Subcutaneous preadipocyte (primary cell): ENCODE measurements around the gene TMEM259. TPM values are rescaled to one million over a fixed set of nuclear protein-coding genes. Genes with fewer than 3 reads are reported as not detected.

Experiments used
- small RNA-seq: library from RNA; depleted of rRNA; stranded (forward); fragments of <200 nt; gene quantifications from one replicate; pipeline ENCODE3, GENCODE V24; 2012
- total RNA-seq: library from RNA; depleted of rRNA; stranded (reverse); fragments of >200 nt; gene quantifications from 2 replicates; pipeline ENCODE4 v1.2.3, GENCODE V29; 2012

The TMEM259 gene
- 68.3 and 80.5 TPM in 2 replicates for total RNA-seq

GRCh38 chr19:1020868-1021425 lies at the start of gene TMEM259:
TSS of gene TMEM259 (minus strand) at chr19:1021123. CDS start at chr19:1020996, 127 bp downstream.

GRCh38 chr19:1066748-1067340 lies 45.9 kb upstream of the TMEM259 start, which contains the start of gene ARHGAP45:
TSS of gene ARHGAP45 (plus strand) at chr19:1067167. CDS start at chr19:1067406, 239 bp downstream.

GRCh38 chr19:1039646-1040475 lies 18.9 kb upstream of the TMEM259 start, which contains the start of gene ABCA7:
TSS of gene ABCA7 (plus strand) at chr19:1040107. CDS start at chr19:1041362, 1,255 bp downstream.

DNA sequence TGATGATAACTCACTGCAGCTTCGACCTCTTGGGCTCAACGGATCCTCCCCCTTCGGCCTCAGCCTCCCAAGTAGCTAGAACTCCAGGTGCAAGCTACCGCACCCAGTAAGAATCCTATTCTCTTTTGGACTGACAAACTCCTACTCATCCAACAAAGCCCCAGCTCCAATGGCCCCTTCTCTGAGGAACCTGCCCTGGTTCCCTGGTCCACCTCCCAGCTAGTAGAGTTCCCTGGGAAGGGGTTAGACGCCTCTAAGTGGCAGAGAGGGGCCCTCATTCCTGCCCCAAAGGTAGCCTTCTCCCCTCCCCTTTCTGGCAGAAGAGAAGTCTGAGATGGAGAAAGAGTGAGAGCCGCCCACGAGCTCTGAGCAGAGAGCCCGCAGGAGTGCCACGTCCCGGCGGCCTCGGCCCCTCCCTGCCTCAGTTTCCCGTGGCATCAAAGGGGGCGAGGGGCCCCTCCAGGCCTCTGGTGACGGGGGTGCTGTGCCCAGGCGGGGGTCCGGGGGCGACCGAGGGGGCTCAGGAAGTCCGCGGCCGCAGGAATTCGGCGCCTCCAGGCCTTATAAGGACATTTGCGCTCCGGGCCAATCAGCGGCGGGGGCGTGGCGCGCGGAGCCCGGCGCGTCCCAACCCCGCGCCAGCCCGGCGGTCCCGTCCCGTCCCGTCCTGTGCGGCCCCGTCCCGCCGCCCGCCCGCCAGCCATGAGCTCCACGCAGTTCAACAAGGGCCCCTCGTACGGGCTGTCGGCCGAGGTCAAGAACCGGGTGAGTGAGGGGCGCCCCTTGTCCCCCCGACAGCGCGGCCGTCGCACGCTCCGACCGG lies 5.2 kb upstream of the TMEM259 start, which contains the start of gene CNN2:
TSS of gene CNN2 (plus strand) at position 649 of the 823 bp plus-strand sequence. CDS start at position 703, 54 bp downstream.

DNA sequence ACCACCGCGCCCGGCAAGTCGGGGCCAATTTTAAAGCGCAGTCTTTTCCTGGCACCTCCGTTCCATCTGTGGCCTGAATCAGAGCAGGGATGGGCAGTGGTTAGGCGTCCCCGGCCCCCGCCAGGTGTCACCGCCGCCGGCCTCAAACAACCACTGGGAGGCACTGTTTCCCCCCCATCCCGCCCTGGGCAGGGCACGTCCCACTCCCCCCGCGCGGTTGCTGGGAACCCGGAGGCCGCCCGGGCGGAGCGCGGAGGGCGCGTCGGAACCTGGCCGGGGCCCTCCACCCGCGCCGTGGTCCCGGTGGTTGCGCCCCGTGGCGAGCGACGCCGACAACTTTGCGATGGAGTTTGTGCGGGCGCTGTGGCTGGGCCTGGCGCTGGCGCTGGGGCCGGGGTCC lies 20.8 kb downstream of the TMEM259 start, which contains the start of gene GRIN3B:
TSS of gene GRIN3B (plus strand) at position 325 of the 400 bp plus-strand sequence. CDS start at position 344, 19 bp downstream.

DNA sequence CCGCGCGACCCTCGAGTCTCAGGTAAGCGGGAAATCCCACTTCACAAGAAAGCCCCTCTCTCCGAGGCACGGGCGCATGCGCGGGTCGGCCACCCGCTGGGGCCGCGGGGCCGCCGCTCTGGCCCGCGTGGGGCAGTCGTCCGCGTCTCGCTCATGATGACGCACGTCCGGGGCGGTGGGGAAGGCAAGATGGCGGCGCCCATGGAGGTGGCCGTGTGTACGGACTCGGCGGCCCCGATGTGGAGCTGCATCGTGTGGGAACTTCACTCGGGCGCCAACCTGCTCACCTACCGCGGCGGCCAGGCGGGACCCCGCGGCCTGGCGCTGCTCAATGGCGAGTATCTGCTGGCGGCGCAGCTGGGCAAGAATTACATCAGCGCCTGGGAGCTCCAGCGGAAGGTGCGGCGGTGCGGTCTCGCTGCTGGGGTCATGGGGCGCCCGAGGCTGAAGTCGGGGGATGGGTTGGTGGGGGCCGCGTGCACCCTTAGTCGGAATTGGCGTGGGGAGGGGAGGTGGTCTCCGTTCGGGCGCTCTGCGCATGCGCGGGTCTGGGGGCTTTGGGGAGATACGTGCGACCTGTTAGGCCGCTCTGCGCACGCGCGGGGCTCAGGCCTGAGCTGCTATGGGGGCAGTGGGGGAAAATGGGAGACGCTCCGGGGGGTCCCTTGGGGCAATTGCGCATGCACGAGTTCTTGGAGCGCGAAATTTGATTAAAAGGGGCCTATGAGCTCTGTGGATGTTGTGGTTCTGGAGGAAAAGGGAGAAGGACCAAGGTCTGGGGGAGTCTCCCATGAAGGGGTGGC lies 36.6 kb downstream of the TMEM259 start, which contains the start of gene WDR18:
TSS of gene WDR18 (plus strand) at position 181 of the 803 bp plus-strand sequence. CDS start at position 190, 9 bp downstream.

Small RNA genes lying within 50 kb of the gene (small RNA-seq; reads per million reads assigned to genes)
- gene RNU6-2, result 14.5 reads per million, percentile 96 among the genes with 10 or more reads in this experiment

Other genes starting within 250 kb of the TMEM259 start
- gene PTBP1, start 223.7 kb downstream of the TMEM259 start, total RNA-seq, result 133 and 189 TPM in 2 replicates
- gene PLPPR3, start 199.2 kb downstream of the TMEM259 start, total RNA-seq, result not detected in 2 replicates
- gene AZU1, start 193.3 kb downstream of the TMEM259 start, total RNA-seq, result not detected in 2 replicates
- not detected in 2 replicates for gene PRTN3, start 180.1 kb downstream of the TMEM259 start, total RNA-seq
- gene ELANE, start 168.8 kb downstream of the TMEM259 start, total RNA-seq, result 0.20 and 0.37 TPM in 2 replicates
- gene CFD, start 161.5 kb downstream of the TMEM259 start, total RNA-seq, result 8.0 and 144 TPM in 2 replicates
- 24.3 and 25.0 TPM in 2 replicates for gene MED16, start 127.9 kb downstream of the TMEM259 start, total RNA-seq
- not detected in 2 replicates for gene RNU6-9, start 127.6 kb downstream of the TMEM259 start, total RNA-seq
- 23.1 and 25.7 TPM in 2 replicates for gene R3HDM4, start 107.9 kb downstream of the TMEM259 start, total RNA-seq
- gene KISS1R, start 103.8 kb downstream of the TMEM259 start, total RNA-seq, result not detected in 2 replicates
- gene ARID3A, start 95.1 kb downstream of the TMEM259 start, total RNA-seq, result 18.4 and 33.2 TPM in 2 replicates
- gene WDR18, start 36.8 kb downstream of the TMEM259 start, total RNA-seq, result 68.0 and 80.9 TPM in 2 replicates
- gene GRIN3B, start 20.7 kb downstream of the TMEM259 start, total RNA-seq, result under 0.01 and 0.20 TPM in 2 replicates
- gene RNU6-2, start 399 bp upstream of the TMEM259 start, total RNA-seq, result not detected in 2 replicates
- 122 and 131 TPM in 2 replicates for gene CNN2, start 5.5 kb upstream of the TMEM259 start, total RNA-seq
- gene ABCA7, start 19.0 kb upstream of the TMEM259 start, total RNA-seq, result 4.0 and 4.3 TPM in 2 replicates
- gene ARHGAP45, start 46.0 kb upstream of the TMEM259 start, total RNA-seq, result 0.78 and 1.5 TPM in 2 replicates
- gene POLR2E, start 74.3 kb upstream of the TMEM259 start, total RNA-seq, result 84.5 and 113 TPM in 2 replicates
- gene GPX4, start 82.9 kb upstream of the TMEM259 start, total RNA-seq, result 326 and 402 TPM in 2 replicates
- gene SBNO2, start 153.1 kb upstream of the TMEM259 start, total RNA-seq, result 44.4 and 46.3 TPM in 2 replicates
- gene STK11, start 184.7 kb upstream of the TMEM259 start, total RNA-seq, result 58.4 and 85.0 TPM in 2 replicates
- 2.9 and 4.7 TPM in 2 replicates for gene CBARP, start 216.9 kb upstream of the TMEM259 start, total RNA-seq
- gene ATP5F1D, start 220.6 kb upstream of the TMEM259 start, total RNA-seq, result 25.4 and 32.7 TPM in 2 replicates
- 15.8 and 21.9 TPM in 2 replicates for gene MIDN, start 227.5 kb upstream of the TMEM259 start, total RNA-seq
- gene CIRBP, start 248.2 kb upstream of the TMEM259 start, total RNA-seq, result 99.2 and 106 TPM in 2 replicates